PC-3 (cell line): ENCODE measurements around the gene RPSA. TPM values are rescaled to one million over a fixed set of nuclear protein-coding genes. Genes with fewer than 3 reads are reported as not detected.

ENCODE experiments used
- ATAC-seq: fragments of 200-7000 bp; cut with Tn5 transposase; 2 replicates; pipeline ENCODE4 v1.9.1; 2020; ENCODE audit warnings: mild to moderate bottlenecking, moderate library complexity
- BruUV-seq: library from RNA; stranded (reverse); fragments of 400-500 nt; replicated peaks from 2 replicates; lab custom pipeline; 2021; lab: Mats Ljungman, UMichigan
- CTCF ChIA-PET: fragments of 300-600 bp; sonication (Branson Sonifier 250); formaldehyde crosslinking; loops from one replicate; lab custom pipeline; 2022; ENCODE audit warnings: antibody characterized with exemption; lab: Charles Lee
- POLR2A ChIA-PET: fragments of 300-600 bp; sonication (Branson Sonifier 250); formaldehyde crosslinking; loops from one replicate; lab custom pipeline; 2022; ENCODE audit warnings: antibody characterized with exemption; ENCODE audit not compliant: unreplicated experiment; lab: Charles Lee
- DNase-seq: peaks from one replicate; pipeline ENCODE4 v3.0.0-alpha.2; 2015
- H2AFZ ChIP-seq: fragments of 300-600 bp; sonication (generic); 2 replicates; pipeline ENCODE4 v1.6.0; 2016; ENCODE audit warnings: antibody characterized with exemption, low read length
- H3F3A ChIP-seq: fragments of 300-600 bp; sonication (generic); one replicate; pipeline ENCODE4 v1.6.0; 2017; ENCODE audit warnings: antibody characterized with exemption, low read length, control low read depth, mild to moderate bottlenecking; ENCODE audit not compliant: unreplicated experiment
- H3K27ac ChIP-seq: fragments of 300-600 bp; sonication (generic); 2 replicates; pipeline ENCODE4 v1.5.1; 2016; ENCODE audit warnings: mild to moderate bottlenecking, low read length
- H3K27me3 ChIP-seq: fragments of 300-600 bp; sonication (generic); 2 replicates; pipeline ENCODE4 v1.6.1; 2016; ENCODE audit warnings: low read length, mixed read lengths
- H3K36me3 ChIP-seq: fragments of 300-600 bp; sonication (generic); 2 replicates; pipeline ENCODE4 v1.6.1; 2016; ENCODE audit warnings: low read depth, mixed run types, low read length, mixed read lengths
- H3K4me1 ChIP-seq: fragments of 300-600 bp; sonication (generic); 2 replicates; pipeline ENCODE4 v1.5.1; 2016; ENCODE audit warnings: low read length; ENCODE audit not compliant: insufficient read depth
- H3K4me2 ChIP-seq: fragments of 300-600 bp; sonication (generic); 2 replicates; pipeline ENCODE4 v1.6.0; 2016; ENCODE audit warnings: low read length
- H3K4me3 ChIP-seq: fragments of 300-600 bp; sonication (generic); 2 replicates; pipeline ENCODE4 v1.5.1; 2016; ENCODE audit warnings: mild to moderate bottlenecking, low read length, mixed read lengths
- H3K79me2 ChIP-seq: fragments of 300-600 bp; sonication (generic); 2 replicates; pipeline ENCODE4 v1.6.1; 2017; ENCODE audit warnings: low read length, mixed read lengths
- H3K9ac ChIP-seq: fragments of 300-600 bp; sonication (generic); 2 replicates; pipeline ENCODE4 v1.6.0; 2016; ENCODE audit warnings: mild to moderate bottlenecking, low read length
- H3K9me2 ChIP-seq: fragments of 300-600 bp; sonication (generic); replicated peaks from 2 replicates; pipeline ENCODE4 v1.6.1; 2016; ENCODE audit warnings: mixed run types, low read length, mixed read lengths
- H3K9me3 ChIP-seq: fragments of 300-600 bp; sonication (generic); 2 replicates; pipeline ENCODE4 v1.6.1; 2016; ENCODE audit warnings: low read length, mixed read lengths
- H4K20me1 ChIP-seq: fragments of 300-600 bp; sonication (generic); 2 replicates; pipeline ENCODE4 v1.6.1; 2016; ENCODE audit warnings: low read length, mixed read lengths
- EZH2 ChIP-seq: fragments of 300-600 bp; sonication (generic); IDR thresholded peaks from one replicate; pipeline ENCODE4 v1.6.1; 2017; ENCODE audit warnings: antibody characterized with exemption, mild to moderate bottlenecking, low read length; ENCODE audit not compliant: unreplicated experiment
- EZH2phosphoT487 ChIP-seq: fragments of 300-600 bp; sonication (generic); IDR thresholded peaks from 2 replicates; pipeline ENCODE4 v1.6.1; 2018; ENCODE audit warnings: mild to moderate bottlenecking, antibody characterized with exemption, low read length, borderline replicate concordance
- intact Hi-C: fragments of 100-400 bp; cut with micrococcal nuclease; formaldehyde crosslinking; loops from 2 replicates; pipeline ENCODE4 v1.9.0; 2023
- total RNA-seq: library from RNA; depleted of rRNA; stranded (reverse); fragments of >200 nt; gene quantifications from 2 replicates; pipeline ENCODE4 v1.2.3, GENCODE V29; 2014
- TF ChIP-seq, protein P1 (sequence below): fragments of 300-600 bp; sonication (generic); conservative IDR thresholded peaks from 2 replicates; pipeline ENCODE4 v1.5.1; 2017; ENCODE audit warnings: antibody characterized with exemption, low read depth, mild to moderate bottlenecking, low read length

Gene RPSA
- total RNA-seq, 1 experiment from 2014 or later = 2,722 TPM

DNA sequence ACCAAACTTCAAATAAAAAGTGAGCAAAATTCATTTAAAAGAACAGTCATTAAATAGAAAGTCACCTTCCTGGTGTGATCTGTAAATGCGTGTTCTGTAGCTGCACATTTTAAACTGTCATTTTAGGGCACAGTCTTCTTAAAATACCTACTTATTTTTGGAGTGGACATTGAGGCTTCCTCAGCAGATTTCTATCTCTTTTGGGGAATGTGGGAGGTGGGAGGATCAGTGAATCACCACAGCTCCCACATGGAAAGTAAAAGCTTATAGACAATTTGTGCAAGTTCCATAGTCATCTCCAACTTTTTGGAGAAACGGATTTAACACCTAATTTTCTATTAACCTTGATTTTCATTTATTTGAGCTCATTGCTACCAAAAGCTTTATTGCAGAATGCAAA, 39.9 kb downstream of the RPSA start:
- intact Hi-C loops = loop anchor here (5.0 kb wide), 1 partner anchor 731 kb away; no protein-coding TSS in a partner anchor
- Histone ChIP-seq H3K36me3 (no peaks in the 10 kb centered on the region), H3K27ac (no peak overlapping the region), H4K20me1 (no peaks in the 10 kb centered on the region), H3K4me2 (no peak overlapping the region), H3K9ac (no peak overlapping the region), H3K27me3 (no peaks in the 10 kb centered on the region; the same call in 1 of the 2 replicates), H3K9me2 (no peaks in the 10 kb centered on the region), H3K79me2 (no peaks in the 10 kb centered on the region), H3K4me1 (peaks cover 7% of the 10 kb centered on the region; the same call in 1 of the 2 replicates), H2AFZ (no peak overlapping the region), H3K9me3 (no peaks in the 10 kb centered on the region), H3K4me3 (no peak overlapping the region), H3F3A (no peaks in the 10 kb centered on the region)
- DNase-seq = no peak
- BruUV-seq = no TSS peak
- TF ChIP-seq EZH2phosphoT487 = no peak
- TF ChIP-seq, protein P1, sequence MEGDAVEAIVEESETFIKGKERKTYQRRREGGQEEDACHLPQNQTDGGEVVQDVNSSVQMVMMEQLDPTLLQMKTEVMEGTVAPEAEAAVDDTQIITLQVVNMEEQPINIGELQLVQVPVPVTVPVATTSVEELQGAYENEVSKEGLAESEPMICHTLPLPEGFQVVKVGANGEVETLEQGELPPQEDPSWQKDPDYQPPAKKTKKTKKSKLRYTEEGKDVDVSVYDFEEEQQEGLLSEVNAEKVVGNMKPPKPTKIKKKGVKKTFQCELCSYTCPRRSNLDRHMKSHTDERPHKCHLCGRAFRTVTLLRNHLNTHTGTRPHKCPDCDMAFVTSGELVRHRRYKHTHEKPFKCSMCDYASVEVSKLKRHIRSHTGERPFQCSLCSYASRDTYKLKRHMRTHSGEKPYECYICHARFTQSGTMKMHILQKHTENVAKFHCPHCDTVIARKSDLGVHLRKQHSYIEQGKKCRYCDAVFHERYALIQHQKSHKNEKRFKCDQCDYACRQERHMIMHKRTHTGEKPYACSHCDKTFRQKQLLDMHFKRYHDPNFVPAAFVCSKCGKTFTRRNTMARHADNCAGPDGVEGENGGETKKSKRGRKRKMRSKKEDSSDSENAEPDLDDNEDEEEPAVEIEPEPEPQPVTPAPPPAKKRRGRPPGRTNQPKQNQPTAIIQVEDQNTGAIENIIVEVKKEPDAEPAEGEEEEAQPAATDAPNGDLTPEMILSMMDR = no peak
- TF ChIP-seq EZH2 = no peak
- POLR2A ChIA-PET = no interaction called here
- CTCF ChIA-PET = no interaction called here
- no peak for ATAC-seq

DNA sequence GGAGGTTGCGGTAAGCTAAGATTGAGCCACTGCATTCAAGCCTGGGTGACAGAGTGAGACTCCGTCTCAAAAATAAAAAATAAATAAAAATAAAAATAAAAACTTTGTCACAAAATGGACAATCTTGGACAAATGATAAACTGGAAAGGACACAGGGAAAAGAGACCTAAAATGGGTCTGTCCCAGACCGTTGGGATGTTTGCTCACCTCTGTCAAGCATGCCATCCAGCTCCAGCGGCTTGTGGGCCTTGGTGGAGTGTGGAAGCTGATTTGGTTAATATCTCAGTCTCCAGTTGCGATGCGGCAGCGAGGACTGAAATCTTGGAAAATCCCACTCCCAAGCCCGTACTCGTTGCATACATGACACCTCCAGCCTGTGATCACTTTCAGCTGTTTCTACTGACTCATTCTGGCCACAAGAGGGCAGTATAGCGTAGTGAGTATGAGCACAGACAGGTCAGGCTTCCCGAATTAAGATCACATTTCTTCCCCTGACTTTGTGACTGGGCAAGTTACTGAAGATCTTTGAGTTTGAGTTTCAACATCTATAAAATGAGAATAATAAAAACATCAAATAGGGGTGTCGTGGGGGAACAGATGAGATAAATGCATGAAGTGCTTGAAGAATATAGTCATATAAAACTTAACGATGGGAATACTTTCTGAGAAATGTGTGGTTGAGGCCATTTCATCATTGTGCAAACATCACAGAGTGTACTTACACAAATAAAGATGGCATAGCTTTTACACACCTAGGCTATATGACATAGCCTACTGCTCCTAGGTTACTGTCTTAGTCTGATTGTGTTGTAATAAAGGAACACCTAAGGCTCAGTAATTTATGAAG, 41.3 kb downstream of the RPSA start:
- no peak overlapping the region for H3K4me3 ChIP-seq
- H3K36me3 ChIP-seq = no peaks in the 10 kb centered on the region
- ChIA-PET CTCF (interaction anchor here (0.5 to 0.8 kb wide), 2 partner anchors 31 to 32 kb away, joined by 3 to 11 read pairs; no protein-coding TSS in a partner anchor), POLR2A (no interaction called here)
- peaks cover 7% of the 10 kb centered on the region; the same call in 1 of the 2 replicates for H3K4me1 ChIP-seq
- no peaks in the 10 kb centered on the region for H3K9me3 ChIP-seq
- peak; percentile 95 for ATAC-seq
- H3K27me3 ChIP-seq = peaks cover 10% of the 10 kb centered on the region; the same call in 1 of the 2 replicates
- peak overlapping the region; percentile 35; the same call in 1 of the 2 replicates for H3K4me2 ChIP-seq
- no peaks in the 10 kb centered on the region for H3F3A ChIP-seq
- H2AFZ ChIP-seq = 0 out of 2 replicates have a peak overlapping the region, but pooled peaks have one; percentile 34
- H3K27ac ChIP-seq = no peak overlapping the region
- TF ChIP-seq, protein P1 = peak; percentile 97
- TF ChIP-seq EZH2 (no peak), EZH2phosphoT487 (no peak)
- H3K79me2 ChIP-seq = no peaks in the 10 kb centered on the region
- intact Hi-C loops = loop anchor here (1.0 to 5.0 kb wide), 3 partner anchors 31 to 729 kb away; no protein-coding TSS in a partner anchor
- no peaks in the 10 kb centered on the region for H4K20me1 ChIP-seq
- no peaks in the 10 kb centered on the region for H3K9me2 ChIP-seq
- DNase-seq = peak; percentile 93
- no TSS peak for BruUV-seq
- H3K9ac ChIP-seq = no peak overlapping the region
